IMR-90 (cell line): Measurements from ENCODE around the gene SOX21.

Experiments used
- CEBPB ChIP-seq: IDR thresholded peaks from 2 replicates; pipeline ENCODE4 v1.6.1; 2012; ENCODE audit warnings: low read depth, low read length, improper control_type of control experiment
- RFX5 ChIP-seq: IDR thresholded peaks from 2 replicates; pipeline ENCODE4 v1.8.0; 2012; ENCODE audit warnings: low read depth, mild to moderate bottlenecking, low read length, moderate library complexity
- TF ChIP-seq, protein P1 (sequence below): conservative IDR thresholded peaks from 2 replicates; pipeline ENCODE4 v1.5.1; 2012; ENCODE audit warnings: mild to moderate bottlenecking, low read depth, low read length, improper control_type of control experiment
- TF ChIP-seq, protein P2 (sequence below): fragments of 150-350 bp; IDR thresholded peaks from 2 replicates; pipeline ENCODE4 v1.6.1; 2016; ENCODE audit warnings: low read depth, mild to moderate bottlenecking, low read length, moderate library complexity, borderline replicate concordance

DNA sequence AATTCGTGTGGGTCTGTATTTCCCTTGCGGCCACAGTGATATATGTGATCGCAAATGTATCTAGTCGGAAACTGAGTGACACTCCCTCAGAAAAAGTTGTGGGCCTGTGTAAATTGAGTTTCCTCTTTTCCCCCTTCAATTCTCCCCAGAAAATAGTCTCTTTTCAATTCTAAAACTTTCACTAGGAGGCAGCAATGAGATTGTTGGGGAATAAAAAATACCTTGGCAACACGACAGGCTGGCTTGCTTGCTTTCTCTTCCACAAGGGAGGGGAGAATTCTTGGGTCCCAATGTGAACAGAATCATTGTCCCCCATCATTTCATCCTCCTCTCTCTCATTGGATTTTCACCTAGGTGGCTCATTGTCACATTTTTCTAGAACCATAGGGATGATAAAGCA, 3.7 kb upstream of the SOX21 start:
- TF ChIP-seq, protein P1, sequence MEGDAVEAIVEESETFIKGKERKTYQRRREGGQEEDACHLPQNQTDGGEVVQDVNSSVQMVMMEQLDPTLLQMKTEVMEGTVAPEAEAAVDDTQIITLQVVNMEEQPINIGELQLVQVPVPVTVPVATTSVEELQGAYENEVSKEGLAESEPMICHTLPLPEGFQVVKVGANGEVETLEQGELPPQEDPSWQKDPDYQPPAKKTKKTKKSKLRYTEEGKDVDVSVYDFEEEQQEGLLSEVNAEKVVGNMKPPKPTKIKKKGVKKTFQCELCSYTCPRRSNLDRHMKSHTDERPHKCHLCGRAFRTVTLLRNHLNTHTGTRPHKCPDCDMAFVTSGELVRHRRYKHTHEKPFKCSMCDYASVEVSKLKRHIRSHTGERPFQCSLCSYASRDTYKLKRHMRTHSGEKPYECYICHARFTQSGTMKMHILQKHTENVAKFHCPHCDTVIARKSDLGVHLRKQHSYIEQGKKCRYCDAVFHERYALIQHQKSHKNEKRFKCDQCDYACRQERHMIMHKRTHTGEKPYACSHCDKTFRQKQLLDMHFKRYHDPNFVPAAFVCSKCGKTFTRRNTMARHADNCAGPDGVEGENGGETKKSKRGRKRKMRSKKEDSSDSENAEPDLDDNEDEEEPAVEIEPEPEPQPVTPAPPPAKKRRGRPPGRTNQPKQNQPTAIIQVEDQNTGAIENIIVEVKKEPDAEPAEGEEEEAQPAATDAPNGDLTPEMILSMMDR: no peak
- TF ChIP-seq, protein P2, sequence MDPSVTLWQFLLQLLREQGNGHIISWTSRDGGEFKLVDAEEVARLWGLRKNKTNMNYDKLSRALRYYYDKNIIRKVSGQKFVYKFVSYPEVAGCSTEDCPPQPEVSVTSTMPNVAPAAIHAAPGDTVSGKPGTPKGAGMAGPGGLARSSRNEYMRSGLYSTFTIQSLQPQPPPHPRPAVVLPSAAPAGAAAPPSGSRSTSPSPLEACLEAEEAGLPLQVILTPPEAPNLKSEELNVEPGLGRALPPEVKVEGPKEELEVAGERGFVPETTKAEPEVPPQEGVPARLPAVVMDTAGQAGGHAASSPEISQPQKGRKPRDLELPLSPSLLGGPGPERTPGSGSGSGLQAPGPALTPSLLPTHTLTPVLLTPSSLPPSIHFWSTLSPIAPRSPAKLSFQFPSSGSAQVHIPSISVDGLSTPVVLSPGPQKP: no peak
- TF ChIP-seq CEBPB (no peak), RFX5 (no peak)
